H1 (cell line): Measurements from ENCODE around the gene LUZP1. TPM values are rescaled to one million over a fixed set of nuclear protein-coding genes. Genes with fewer than 3 reads are reported as not detected.

Experiments used
- BACH1 ChIP-seq: IDR thresholded peaks from 2 replicates; pipeline ENCODE4 v1.6.1; 2012; ENCODE audit warnings: low read length, improper control_type of control experiment
- SIN3A ChIP-seq, 2 experiments: IDR thresholded peaks in 1 of 2; conservative IDR thresholded peaks in 1 of 2; 2 replicates each; pipeline ENCODE4 v1.6.1; 2011 to 2012; ENCODE audit warnings: low read length in 2 of 2, improper control_type of control experiment in 1 of 2, low read depth in 1 of 2, mild to moderate bottlenecking in 1 of 2
- SRF ChIP-seq: IDR thresholded peaks from 2 replicates; pipeline ENCODE4 v1.6.1; 2011; ENCODE audit warnings: mild to moderate bottlenecking, low read depth, low read length, moderate library complexity
- polyA plus RNA-seq, 7 experiments: library from polyadenylated mRNA; depleted of rRNA in 3 of 7; stranded (reverse) in 5 of 7; unstranded in 2 of 7; fragments of >200 nt in 5 of 7; fragments of 200-250 nt in 2 of 7; gene quantifications; 1 replicate in 5 of 7; 2 replicates in 1 of 7; 4 replicates in 1 of 7; pipeline versions ENCODE4 v1.2.1 to v1.2.3, GENCODE V29; 2011 to 2013; ENCODE audit warnings: missing spikeins in 2 of 7, mixed read lengths in 2 of 7
- total RNA-seq: library from RNA; stranded (reverse); fragmentation: NEBNext Ultra II Directional; extraction: Animal tissue kit (Norgen Biotek cat#: 25700); gene quantifications from 2 replicates; pipeline ENCODE4 v1.2.1, GENCODE V29; 2021
- TF ChIP-seq, protein P1 (sequence below): IDR thresholded peaks from 2 replicates; pipeline ENCODE4 v1.6.1; 2011; ENCODE audit warnings: low read length, improper control_type of control experiment
- TF ChIP-seq, protein P2 (sequence below), 3 experiments: IDR thresholded peaks; 1 replicate in 2 of 3; 2 replicates in 1 of 3; pipeline versions ENCODE4 v1.5.1 to v1.6.1; 2011; ENCODE audit warnings: low read length in 3 of 3, mild to moderate bottlenecking in 3 of 3, inconsistent platforms in 2 of 3, low read depth in 1 of 3, moderate library complexity in 1 of 3; ENCODE audit not compliant: insufficient read depth in 1 of 3; ENCODE audit errors: control extremely low read depth in 1 of 3

The LUZP1 gene
- total and polyA plus RNA-seq, 2 of the 8 experiments (the other 6 are each of a cell fraction or from before 2014, with no cell fraction given) = 14.0 to 60.5 TPM

- TF ChIP-seq SIN3A (conservative IDR thresholded peaks at IDR 0.05 in 1 of 2, IDR thresholded peaks at IDR 0.05 in 1 of 2; ENCODE audit: low read depth in 1 of 2, low read length in 2 of 2) = no peak
- TF ChIP-seq, protein P1, sequence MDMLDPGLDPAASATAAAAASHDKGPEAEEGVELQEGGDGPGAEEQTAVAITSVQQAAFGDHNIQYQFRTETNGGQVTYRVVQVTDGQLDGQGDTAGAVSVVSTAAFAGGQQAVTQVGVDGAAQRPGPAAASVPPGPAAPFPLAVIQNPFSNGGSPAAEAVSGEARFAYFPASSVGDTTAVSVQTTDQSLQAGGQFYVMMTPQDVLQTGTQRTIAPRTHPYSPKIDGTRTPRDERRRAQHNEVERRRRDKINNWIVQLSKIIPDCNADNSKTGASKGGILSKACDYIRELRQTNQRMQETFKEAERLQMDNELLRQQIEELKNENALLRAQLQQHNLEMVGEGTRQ = no peak
- TF ChIP-seq SRF = no peak
- TF ChIP-seq BACH1 = no peak
- TF ChIP-seq, protein P2, sequence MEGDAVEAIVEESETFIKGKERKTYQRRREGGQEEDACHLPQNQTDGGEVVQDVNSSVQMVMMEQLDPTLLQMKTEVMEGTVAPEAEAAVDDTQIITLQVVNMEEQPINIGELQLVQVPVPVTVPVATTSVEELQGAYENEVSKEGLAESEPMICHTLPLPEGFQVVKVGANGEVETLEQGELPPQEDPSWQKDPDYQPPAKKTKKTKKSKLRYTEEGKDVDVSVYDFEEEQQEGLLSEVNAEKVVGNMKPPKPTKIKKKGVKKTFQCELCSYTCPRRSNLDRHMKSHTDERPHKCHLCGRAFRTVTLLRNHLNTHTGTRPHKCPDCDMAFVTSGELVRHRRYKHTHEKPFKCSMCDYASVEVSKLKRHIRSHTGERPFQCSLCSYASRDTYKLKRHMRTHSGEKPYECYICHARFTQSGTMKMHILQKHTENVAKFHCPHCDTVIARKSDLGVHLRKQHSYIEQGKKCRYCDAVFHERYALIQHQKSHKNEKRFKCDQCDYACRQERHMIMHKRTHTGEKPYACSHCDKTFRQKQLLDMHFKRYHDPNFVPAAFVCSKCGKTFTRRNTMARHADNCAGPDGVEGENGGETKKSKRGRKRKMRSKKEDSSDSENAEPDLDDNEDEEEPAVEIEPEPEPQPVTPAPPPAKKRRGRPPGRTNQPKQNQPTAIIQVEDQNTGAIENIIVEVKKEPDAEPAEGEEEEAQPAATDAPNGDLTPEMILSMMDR (IDR thresholded peaks at IDR 0.05; ENCODE audit: control extremely low read depth in 1 of 3, insufficient read depth in 1 of 3, low read depth in 1 of 3, low read length in 3 of 3) = no peak
Observed at GRCh38 chr1:23135268-23135667, 33.4 kb downstream of the LUZP1 start (continued).
